Fibroblast of lung (primary cell): ENCODE results near the gene S1PR2.

Experiments
- EZH2 ChIP-seq: IDR thresholded peaks from 2 replicates; pipeline ENCODE4 v1.5.1; 2012; ENCODE audit warnings: low read length, control low read depth, mild to moderate bottlenecking; ENCODE audit errors: missing control alignments
- TF ChIP-seq, protein P1 (sequence below), 2 donors: IDR thresholded peaks in 1 of 2; conservative IDR thresholded peaks in 1 of 2; 1 replicate in 1 of 2; 2 replicates in 1 of 2; pipeline ENCODE4 v1.5.1; 2011 to 2012; ENCODE audit warnings: low read length in 2 of 2, control low read depth in 1 of 2, inconsistent platforms in 1 of 2, low read depth in 1 of 2, mild to moderate bottlenecking in 1 of 2

DNA sequence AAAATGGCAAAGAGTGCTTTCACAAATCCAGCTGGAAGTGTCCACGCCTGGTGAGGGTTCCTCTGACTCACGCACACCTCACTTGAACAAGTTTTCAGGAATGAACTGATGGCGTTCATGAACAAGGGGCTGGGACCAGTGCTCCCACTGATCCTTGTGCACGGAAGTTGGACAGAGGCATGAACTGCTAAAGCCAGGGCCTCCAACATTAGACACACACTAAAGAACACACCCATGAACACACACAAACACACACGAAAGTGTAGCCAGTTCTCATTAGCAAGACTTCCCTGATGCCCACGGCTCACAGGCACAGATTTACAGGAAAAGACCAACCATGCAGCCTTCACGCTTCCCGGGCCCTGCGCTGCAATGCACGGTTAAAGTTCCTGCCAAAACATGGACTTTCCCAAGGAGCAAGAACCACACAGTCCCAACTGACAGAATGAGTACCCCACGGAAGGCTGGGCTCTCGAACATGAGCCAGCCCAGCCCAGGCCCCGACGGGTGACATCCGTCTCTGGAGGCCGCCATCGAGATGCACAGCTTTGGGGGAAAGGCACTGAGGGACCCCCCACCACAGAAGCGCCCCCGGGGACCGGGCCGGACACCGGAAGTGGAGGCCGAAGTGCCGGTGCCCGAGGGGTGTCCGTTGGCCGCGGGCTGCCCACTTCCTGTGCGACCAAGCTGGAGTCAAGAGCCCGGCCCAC lies 37.2 kb downstream of the S1PR2 start:
- TF ChIP-seq, protein P1, sequence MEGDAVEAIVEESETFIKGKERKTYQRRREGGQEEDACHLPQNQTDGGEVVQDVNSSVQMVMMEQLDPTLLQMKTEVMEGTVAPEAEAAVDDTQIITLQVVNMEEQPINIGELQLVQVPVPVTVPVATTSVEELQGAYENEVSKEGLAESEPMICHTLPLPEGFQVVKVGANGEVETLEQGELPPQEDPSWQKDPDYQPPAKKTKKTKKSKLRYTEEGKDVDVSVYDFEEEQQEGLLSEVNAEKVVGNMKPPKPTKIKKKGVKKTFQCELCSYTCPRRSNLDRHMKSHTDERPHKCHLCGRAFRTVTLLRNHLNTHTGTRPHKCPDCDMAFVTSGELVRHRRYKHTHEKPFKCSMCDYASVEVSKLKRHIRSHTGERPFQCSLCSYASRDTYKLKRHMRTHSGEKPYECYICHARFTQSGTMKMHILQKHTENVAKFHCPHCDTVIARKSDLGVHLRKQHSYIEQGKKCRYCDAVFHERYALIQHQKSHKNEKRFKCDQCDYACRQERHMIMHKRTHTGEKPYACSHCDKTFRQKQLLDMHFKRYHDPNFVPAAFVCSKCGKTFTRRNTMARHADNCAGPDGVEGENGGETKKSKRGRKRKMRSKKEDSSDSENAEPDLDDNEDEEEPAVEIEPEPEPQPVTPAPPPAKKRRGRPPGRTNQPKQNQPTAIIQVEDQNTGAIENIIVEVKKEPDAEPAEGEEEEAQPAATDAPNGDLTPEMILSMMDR (conservative IDR thresholded peaks at IDR 0.05 in 1 of 2, IDR thresholded peaks at IDR 0.05 in 1 of 2; ENCODE audit: low read depth in 1 of 2, low read length in 2 of 2): no peak
- no peak for TF ChIP-seq EZH2
